Coronary artery (tissue), 2 donors: ENCODE data around the gene TRIM44.

Experiments
- DNase-seq: peaks from one replicate; pipeline ENCODE4 v3.0.0-alpha.2; 2017; ENCODE audit warnings: low spot score
- H3K27ac ChIP-seq, 2 donors: fragments of 200-600 bp; sonication (generic); one replicate each; pipeline ENCODE4 v1.5.1; 2016 to 2019
- H3K4me3 ChIP-seq: fragments of 200-600 bp; sonication (generic); 2 replicates; pipeline ENCODE4 v1.5.1; 2016; ENCODE audit warnings: mild to moderate bottlenecking, moderate library complexity
- TF ChIP-seq, protein P1 (sequence below): fragments of 200-600 bp; sonication (generic); IDR thresholded peaks from one replicate; pipeline ENCODE4 v1.5.1; 2019; ENCODE audit warnings: antibody characterized with exemption

TRIM44 gene, protein sequence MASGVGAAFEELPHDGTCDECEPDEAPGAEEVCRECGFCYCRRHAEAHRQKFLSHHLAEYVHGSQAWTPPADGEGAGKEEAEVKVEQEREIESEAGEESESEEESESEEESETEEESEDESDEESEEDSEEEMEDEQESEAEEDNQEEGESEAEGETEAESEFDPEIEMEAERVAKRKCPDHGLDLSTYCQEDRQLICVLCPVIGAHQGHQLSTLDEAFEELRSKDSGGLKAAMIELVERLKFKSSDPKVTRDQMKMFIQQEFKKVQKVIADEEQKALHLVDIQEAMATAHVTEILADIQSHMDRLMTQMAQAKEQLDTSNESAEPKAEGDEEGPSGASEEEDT

DNA sequence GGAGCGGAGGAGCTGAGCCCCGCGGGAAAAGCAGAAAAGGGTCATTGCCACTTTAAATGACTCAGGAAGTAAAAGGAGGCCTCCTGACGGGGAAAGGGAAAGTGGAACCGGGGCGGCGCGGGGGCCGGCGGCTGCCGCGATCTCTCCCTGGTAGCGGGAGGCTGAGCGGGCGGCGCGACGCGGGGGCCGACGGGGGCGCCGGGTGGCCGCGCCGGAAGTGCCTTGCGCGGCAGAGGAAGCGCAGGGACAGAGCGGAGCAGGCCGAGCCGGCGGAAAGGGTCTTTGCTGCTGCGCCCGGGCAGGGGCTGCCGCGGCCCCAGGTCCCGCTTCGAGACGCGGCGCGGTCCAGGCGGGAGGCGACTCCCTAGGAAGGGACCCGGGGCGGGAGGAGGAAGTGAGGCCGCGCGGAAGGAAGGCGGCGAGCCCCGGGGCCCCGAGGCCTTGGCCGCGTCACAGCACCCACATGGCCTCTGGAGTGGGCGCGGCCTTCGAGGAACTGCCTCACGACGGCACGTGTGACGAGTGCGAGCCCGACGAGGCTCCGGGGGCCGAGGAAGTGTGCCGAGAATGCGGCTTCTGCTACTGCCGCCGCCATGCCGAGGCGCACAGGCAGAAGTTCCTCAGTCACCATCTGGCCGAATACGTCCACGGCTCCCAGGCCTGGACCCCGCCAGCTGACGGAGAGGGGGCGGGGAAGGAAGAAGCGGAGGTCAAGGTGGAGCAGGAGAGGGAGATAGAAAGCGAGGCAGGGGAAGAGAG, at the start of gene TRIM44:
Gene TRIM44, plus strand, starts transcription at position 127 of the 759 bp plus-strand sequence. Its CDS starts 337 bp downstream, at position 464.
- Histone ChIP-seq H3K4me3 (peak within 1 kb of the TSS; percentile 95), H3K27ac (peak within 1 kb of the TSS; percentile 85 to 96)
- TF ChIP-seq, protein P1, sequence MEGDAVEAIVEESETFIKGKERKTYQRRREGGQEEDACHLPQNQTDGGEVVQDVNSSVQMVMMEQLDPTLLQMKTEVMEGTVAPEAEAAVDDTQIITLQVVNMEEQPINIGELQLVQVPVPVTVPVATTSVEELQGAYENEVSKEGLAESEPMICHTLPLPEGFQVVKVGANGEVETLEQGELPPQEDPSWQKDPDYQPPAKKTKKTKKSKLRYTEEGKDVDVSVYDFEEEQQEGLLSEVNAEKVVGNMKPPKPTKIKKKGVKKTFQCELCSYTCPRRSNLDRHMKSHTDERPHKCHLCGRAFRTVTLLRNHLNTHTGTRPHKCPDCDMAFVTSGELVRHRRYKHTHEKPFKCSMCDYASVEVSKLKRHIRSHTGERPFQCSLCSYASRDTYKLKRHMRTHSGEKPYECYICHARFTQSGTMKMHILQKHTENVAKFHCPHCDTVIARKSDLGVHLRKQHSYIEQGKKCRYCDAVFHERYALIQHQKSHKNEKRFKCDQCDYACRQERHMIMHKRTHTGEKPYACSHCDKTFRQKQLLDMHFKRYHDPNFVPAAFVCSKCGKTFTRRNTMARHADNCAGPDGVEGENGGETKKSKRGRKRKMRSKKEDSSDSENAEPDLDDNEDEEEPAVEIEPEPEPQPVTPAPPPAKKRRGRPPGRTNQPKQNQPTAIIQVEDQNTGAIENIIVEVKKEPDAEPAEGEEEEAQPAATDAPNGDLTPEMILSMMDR: no peak
- DNase-seq: peak; percentile 92

DNA sequence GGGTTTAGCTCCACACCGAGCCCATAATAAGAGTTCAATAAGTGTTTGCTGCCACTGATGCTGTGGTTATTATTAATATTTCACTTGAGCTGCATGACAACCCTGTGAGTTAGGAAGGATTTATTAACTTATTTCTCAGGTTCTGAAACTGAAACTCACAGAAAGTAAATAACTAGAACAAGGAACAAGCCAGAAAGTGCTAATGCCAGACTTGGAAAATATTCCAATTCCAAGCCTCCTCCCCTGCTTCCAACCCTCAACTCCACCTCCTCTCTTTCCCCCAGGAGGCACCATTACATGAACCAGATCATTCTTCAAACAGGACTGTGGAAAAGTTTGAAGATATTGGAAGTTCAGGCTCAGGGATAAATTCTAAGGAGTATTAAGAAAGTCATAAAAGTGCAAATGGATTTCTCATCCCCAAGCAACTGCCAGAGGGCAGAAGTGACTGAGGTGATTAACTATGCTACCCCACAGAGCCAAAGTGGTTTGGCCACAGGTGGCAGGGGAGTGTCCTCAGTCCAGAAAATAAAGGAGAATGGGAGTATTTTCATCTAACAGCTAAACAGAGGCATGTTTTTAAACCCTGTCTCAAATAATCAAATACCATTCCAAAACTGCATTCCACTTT, 47.5 kb upstream of the TRIM44 start:
- DNase-seq: no peak
- TF ChIP-seq, protein P1: no peak
- Histone ChIP-seq H3K27ac (no peak overlapping the region), H3K4me3 (no peak overlapping the region)

DNA sequence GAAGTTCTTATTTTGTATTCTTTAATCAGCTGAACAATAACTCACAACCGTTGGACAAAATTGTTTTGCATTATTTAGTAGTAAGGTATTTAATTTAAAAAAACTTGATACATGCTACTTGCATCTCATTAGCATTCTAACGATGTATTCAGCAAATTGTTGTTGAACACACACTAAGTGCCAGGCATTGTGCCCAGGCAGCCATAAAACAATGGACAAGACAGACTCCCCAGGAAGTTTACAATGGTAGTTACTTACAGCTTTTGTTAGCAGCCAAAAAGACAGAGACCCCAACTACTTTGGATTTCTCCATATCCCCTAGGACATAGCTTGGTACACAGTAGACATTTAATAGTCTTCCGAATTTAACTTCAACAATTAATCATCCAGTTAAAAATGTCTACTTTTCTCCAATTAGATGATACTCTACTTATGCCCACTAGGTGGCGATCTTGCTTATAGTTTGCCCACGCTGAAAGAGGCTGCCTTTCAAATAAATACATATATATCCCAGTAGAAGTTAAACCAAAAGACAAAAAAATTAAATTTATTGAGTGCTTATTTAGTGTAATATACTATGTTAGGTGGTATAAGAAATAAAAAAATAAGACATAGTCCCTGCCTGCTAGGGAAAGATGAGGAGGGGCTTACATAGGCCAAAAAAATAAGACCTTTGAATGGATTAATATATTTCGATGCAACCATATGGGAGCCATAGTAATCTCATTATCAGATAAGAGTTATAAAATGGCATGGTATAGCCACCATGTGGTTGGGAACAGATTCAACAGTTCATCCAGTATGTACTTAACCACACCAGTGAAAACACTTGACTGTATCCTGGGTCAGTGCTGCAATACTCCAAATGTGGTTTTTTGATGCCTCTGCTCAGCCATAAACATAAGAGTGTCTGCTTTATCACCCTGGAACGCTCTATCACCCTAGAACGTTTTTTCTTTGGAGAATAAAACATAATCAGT, 46.4 kb upstream of the TRIM44 start:
- no peak for DNase-seq
- H3K4me3 ChIP-seq: no peak overlapping the region
- H3K27ac ChIP-seq: no peak overlapping the region
- TF ChIP-seq, protein P1: peak; percentile 48

DNA sequence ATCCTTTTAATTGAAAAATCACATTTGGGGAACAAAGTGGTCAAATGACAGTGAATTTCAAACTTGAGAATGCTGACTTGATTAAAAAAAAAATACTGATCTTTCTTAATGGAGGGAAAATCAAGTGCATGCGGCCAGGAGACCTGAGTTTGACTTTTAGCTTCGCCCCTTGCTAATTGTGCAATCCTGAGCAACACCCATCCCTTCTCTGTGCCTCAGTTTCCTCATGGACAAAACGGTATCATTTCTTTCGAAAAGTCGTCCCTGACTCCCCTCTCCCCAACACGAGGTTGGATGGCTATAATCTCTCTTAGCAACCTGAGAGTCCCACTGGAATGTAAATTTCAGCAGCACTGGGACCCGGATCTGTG, 45.3 kb upstream of the TRIM44 start:
- no peak for DNase-seq
- H3K27ac ChIP-seq: peak overlapping the region in 1 of 2 donors; percentile 88
- TF ChIP-seq, protein P1: no peak
- H3K4me3 ChIP-seq: peak overlapping the region; percentile 86

DNA sequence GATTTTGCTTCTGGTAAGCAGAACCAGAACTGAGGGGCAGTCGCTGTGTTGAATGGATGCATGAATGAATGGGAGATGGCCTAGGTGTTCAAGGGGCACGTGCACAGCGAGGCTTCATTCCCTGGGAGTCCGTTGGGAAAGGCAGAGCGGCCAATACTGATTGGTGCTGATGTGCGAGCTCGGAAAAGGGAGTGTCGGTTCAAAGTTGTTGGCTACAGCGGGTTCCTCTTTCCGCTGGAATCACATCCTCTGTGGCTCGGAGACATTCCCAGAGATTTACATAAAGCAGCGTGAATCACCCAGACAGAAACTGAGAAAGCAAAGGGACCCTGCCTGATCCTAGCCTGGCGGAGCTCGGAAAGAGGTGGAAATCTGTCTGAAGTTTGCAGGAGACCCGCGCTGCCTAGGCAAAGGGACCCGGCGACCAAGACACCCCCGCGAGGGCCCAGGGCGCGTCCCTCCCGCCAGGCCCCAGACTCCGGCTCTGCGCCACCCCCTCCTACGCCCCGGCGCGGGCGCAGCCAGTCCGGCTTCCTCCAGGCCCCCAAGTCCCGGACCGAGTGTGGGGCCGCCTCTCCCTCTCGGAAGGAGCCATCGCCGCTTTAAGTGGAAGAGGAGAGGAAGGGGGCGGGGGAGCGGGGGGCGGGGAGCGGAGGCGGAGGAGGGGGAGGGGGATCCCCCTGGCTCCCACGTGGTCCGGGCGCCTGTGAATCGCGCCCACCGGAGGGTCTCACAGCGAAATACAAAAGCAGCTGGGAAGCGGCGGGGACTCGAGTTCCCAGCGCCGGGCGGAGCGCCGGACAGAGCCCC, 44.7 kb upstream of the TRIM44 start, which contains the start of gene FJX1:
Gene FJX1, plus strand, starts transcription at position 774 of the 810 bp plus-strand sequence. CDS start 177 bp downstream, outside the sequence.
- TF ChIP-seq, protein P1: no peak
- H3K4me3 ChIP-seq: peak within 1 kb of the TSS; percentile 86
- peak within 1 kb of the TSS; percentile 51 to 88 for H3K27ac ChIP-seq
- DNase-seq: peak; percentile 79
